Measurements from ENCODE around the gene CISTR.

DNA sequence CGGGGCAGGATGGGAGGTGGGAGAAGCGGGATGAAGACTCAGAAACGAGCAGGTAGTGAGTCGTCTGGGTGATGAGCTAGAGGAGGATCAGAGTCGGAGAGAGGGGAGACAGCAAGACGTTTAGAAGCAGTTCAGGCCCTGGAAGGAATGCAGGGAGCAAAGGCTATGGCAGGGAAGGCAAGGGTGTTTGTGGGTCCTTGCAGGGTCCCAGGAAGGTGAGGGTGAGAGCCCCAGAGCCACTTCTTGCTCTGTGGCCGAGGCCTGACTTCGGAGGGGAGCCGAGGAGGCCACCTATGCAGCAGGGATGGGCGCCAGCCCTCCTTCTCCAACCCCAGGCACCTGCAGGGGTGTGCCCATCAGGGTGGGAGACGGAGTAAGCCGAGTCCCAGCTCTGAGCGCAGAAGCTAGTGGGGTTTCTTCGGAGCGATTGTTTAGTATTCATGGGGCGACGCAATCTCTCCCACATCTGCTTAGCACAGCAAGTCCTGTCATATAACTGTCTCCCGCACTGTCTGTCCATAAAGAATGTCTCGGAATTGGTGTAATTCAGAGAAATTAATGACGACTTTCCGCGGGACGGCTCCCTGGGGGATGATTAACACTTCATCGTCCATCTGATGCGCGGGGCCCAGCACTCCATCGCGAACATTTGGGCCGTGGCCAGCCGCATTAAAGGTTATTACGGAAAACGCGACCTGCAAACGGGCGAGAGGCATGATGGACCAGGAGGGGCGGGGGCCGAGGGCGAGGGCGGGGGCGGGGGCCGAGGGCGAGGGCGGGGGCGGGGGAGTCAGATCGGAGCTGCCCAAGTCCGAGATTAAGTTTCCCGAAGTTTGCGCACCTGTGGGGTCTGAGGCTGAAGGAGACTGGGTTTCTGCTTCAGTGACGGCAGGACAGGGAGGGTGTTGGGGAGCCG, 12.3 kb downstream of the CISTR start:
- TF ChIP-seq, protein P1, sequence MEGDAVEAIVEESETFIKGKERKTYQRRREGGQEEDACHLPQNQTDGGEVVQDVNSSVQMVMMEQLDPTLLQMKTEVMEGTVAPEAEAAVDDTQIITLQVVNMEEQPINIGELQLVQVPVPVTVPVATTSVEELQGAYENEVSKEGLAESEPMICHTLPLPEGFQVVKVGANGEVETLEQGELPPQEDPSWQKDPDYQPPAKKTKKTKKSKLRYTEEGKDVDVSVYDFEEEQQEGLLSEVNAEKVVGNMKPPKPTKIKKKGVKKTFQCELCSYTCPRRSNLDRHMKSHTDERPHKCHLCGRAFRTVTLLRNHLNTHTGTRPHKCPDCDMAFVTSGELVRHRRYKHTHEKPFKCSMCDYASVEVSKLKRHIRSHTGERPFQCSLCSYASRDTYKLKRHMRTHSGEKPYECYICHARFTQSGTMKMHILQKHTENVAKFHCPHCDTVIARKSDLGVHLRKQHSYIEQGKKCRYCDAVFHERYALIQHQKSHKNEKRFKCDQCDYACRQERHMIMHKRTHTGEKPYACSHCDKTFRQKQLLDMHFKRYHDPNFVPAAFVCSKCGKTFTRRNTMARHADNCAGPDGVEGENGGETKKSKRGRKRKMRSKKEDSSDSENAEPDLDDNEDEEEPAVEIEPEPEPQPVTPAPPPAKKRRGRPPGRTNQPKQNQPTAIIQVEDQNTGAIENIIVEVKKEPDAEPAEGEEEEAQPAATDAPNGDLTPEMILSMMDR (IDR thresholded peaks at IDR 0.05): no peak
- TF ChIP-seq POLR2A (IDR thresholded peaks at IDR 0.05): no peak
